MM.1S (cell line): Measurements from ENCODE around the gene NSF.

Source experiments
- DNase-seq: peaks from one replicate; pipeline ENCODE4 v3.0.0-alpha.2; 2015
- H2AFZ ChIP-seq: fragments of 300-600 bp; sonication (generic); 2 replicates; pipeline ENCODE4 v1.6.0; 2016; ENCODE audit warnings: antibody characterized with exemption, low read length
- H3F3A ChIP-seq: fragments of 300-600 bp; sonication (generic); 2 replicates; pipeline ENCODE4 v1.6.1; 2016; ENCODE audit warnings: mild to moderate bottlenecking, antibody characterized with exemption, low read length, moderate library complexity, mixed read lengths; ENCODE audit not compliant: insufficient read depth
- H3K27ac ChIP-seq: fragments of 300-600 bp; sonication (generic); 2 replicates; pipeline ENCODE4 v1.5.1; 2016; ENCODE audit warnings: mild to moderate bottlenecking, low read length
- H3K27me3 ChIP-seq: fragments of 300-600 bp; sonication (generic); replicated peaks from 2 replicates; pipeline ENCODE4 v1.6.0; 2016; ENCODE audit warnings: low read length; ENCODE audit not compliant: insufficient read depth
- H3K36me3 ChIP-seq: fragments of 300-600 bp; sonication (generic); replicated peaks from 2 replicates; pipeline ENCODE4 v1.6.1; 2016; ENCODE audit warnings: mild to moderate bottlenecking, low read length, mixed read lengths; ENCODE audit not compliant: insufficient read depth
- H3K4me1 ChIP-seq: fragments of 300-600 bp; sonication (generic); 2 replicates; pipeline ENCODE4 v1.6.1; 2016; ENCODE audit warnings: low read length, mixed read lengths
- H3K4me2 ChIP-seq: fragments of 300-600 bp; sonication (generic); 2 replicates; pipeline ENCODE4 v1.6.0; 2016; ENCODE audit warnings: low read depth, low read length
- H3K4me3 ChIP-seq: fragments of 300-600 bp; sonication (generic); 2 replicates; pipeline ENCODE4 v1.5.1; 2016; ENCODE audit warnings: low read length, mixed read lengths
- H3K79me2 ChIP-seq: fragments of 300-600 bp; sonication (generic); 2 replicates; pipeline ENCODE4 v1.6.1; 2016; ENCODE audit warnings: mixed run types, low read length, mixed read lengths
- H3K9ac ChIP-seq: fragments of 300-600 bp; sonication (generic); 2 replicates; pipeline ENCODE4 v1.6.1; 2016; ENCODE audit warnings: low read length, mixed read lengths
- H3K9me2 ChIP-seq: fragments of 300-600 bp; sonication (generic); replicated peaks from 2 replicates; pipeline ENCODE4 v1.6.1; 2016; ENCODE audit warnings: mild to moderate bottlenecking, low read length, mixed read lengths; ENCODE audit not compliant: insufficient read depth
- H3K9me3 ChIP-seq: fragments of 300-600 bp; sonication (generic); replicated peaks from 2 replicates; pipeline ENCODE4 v1.6.1; 2016; ENCODE audit warnings: mild to moderate bottlenecking, low read length, mixed read lengths; ENCODE audit not compliant: insufficient read depth
- H4K20me1 ChIP-seq: fragments of 300-600 bp; sonication (generic); 2 replicates; pipeline ENCODE4 v1.6.1; 2016; ENCODE audit warnings: mild to moderate bottlenecking, low read length, moderate library complexity, mixed read lengths; ENCODE audit not compliant: insufficient read depth
- CTCF ChIP-seq: fragments of 300-600 bp; sonication (generic); IDR thresholded peaks from 2 replicates; pipeline ENCODE4 v1.5.1; 2016; ENCODE audit warnings: antibody characterized with exemption, low read length, mixed read lengths
- EZH2 ChIP-seq: fragments of 300-600 bp; sonication (generic); optimal IDR thresholded peaks from 2 replicates; pipeline ENCODE3; 2017; ENCODE audit warnings: low read depth, mild to moderate bottlenecking, antibody characterized with exemption, low read length, mixed read lengths
- EZH2phosphoT487 ChIP-seq: fragments of 300-600 bp; sonication (generic); IDR thresholded peaks from 2 replicates; pipeline ENCODE4 v1.6.1; 2018; ENCODE audit warnings: antibody characterized with exemption, low read length

Gene NSF

DNA sequence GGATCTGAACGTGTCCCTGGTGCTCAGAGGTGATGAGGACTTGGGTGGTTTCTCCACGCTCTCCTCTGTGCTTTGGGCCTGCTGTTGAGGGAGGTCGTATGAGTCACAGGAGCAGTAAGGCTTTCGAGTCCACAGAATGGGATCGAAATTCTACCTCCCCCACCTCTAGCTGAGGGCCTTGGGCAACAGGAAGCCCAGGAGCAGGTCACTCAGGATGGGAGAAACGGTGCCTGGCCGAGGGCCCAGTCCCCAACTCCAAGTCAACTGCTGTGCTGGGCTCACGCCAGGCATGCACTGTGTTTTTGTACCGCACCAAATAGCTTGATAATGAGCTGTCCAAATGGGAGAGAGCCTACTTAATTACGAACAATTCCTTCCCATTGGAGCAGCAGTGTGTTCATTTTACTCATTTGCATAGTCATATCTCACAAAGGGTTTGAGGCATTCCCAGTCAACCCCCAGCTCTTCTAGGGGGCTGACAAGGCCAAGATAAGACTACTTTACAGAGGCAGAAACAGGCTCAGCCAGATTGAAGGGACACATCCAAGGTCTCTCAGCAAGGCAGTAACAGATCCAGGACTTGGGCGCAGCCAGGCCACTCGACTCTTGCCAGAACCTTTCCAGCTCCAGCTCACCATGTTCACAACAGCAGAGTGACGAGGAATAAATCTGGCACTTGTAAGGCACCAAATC, 174.4 kb downstream of the NSF start:
- Histone ChIP-seq H3K79me2 (no peaks in the 10 kb centered on the region), H3K36me3 (no peaks in the 10 kb centered on the region), H3F3A (no peaks in the 10 kb centered on the region), H4K20me1 (no peaks in the 10 kb centered on the region), H3K9ac (no peak overlapping the region), H3K4me1 (no peaks in the 10 kb centered on the region), H3K9me3 (no peaks in the 10 kb centered on the region), H3K27me3 (peaks cover 6% of the 10 kb centered on the region), H3K27ac (no peak overlapping the region), H3K4me2 (no peak overlapping the region), H2AFZ (no peak overlapping the region), H3K9me2 (no peaks in the 10 kb centered on the region), H3K4me3 (no peak overlapping the region)
- no peak for DNase-seq
- no peak for TF ChIP-seq CTCF

DNA sequence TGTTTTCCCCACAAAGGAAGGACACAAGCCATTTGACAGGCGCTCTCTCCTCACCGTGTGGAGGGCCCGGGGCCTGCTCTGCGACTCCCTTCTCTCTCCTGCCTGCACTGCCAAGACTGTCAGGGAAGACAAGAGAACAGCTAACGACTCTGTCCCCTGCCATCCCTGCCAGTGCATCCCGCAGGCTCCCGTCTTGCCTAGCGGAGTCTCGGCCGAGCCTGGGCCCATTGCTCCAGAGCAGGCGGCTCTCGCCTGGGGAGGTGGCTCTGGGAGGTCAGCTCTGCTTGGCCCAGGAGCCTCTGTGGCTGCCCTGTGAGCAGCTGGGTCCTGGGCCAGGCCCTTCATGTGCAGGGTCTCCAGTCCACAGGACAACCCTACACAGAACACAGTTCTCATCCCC, 175.0 kb downstream of the NSF start:
- no peak overlapping the region for H2AFZ ChIP-seq
- H3K79me2 ChIP-seq = no peaks in the 10 kb centered on the region
- no peak overlapping the region for H3K4me3 ChIP-seq
- no peak overlapping the region for H3K4me2 ChIP-seq
- H3K4me1 ChIP-seq = no peaks in the 10 kb centered on the region
- no peak for DNase-seq
- H3F3A ChIP-seq = no peaks in the 10 kb centered on the region
- H3K27me3 ChIP-seq = peaks cover 12% of the 10 kb centered on the region
- H3K9ac ChIP-seq = no peak overlapping the region
- H3K36me3 ChIP-seq = no peaks in the 10 kb centered on the region
- no peak overlapping the region for H3K27ac ChIP-seq
- no peaks in the 10 kb centered on the region for H4K20me1 ChIP-seq
- no peaks in the 10 kb centered on the region for H3K9me2 ChIP-seq
- H3K9me3 ChIP-seq = no peaks in the 10 kb centered on the region
- TF ChIP-seq CTCF (no peak), EZH2phosphoT487 (no peak), EZH2 (no peak)

- H3K4me2 ChIP-seq = no peak overlapping the region
- no peaks in the 10 kb centered on the region for H3K9me2 ChIP-seq
- no peak for TF ChIP-seq CTCF
- no peak for TF ChIP-seq EZH2
- no peak for TF ChIP-seq EZH2phosphoT487
- H3K27ac ChIP-seq = no peak overlapping the region
- H4K20me1 ChIP-seq = no peaks in the 10 kb centered on the region
- no peak for DNase-seq
- H3F3A ChIP-seq = no peaks in the 10 kb centered on the region
- H3K4me3 ChIP-seq = no peak overlapping the region
- no peaks in the 10 kb centered on the region for H3K79me2 ChIP-seq
- H3K36me3 ChIP-seq = no peaks in the 10 kb centered on the region
- no peak overlapping the region for H2AFZ ChIP-seq
- peaks cover 19% of the 10 kb centered on the region for H3K27me3 ChIP-seq
- H3K9ac ChIP-seq = no peak overlapping the region
- no peaks in the 10 kb centered on the region for H3K9me3 ChIP-seq
- H3K4me1 ChIP-seq = no peaks in the 10 kb centered on the region
Observed at GRCh38 chr17:46766493-46767491, 176.3 kb downstream of the NSF start.
